ENCODE data around the gene ADGRL3. TPM values are rescaled to one million over a fixed set of nuclear protein-coding genes. Genes with fewer than 3 reads are reported as not detected.

ADGRL3 gene
- total RNA-seq, 1 experiment from 2014 or later = not detected

- Histone ChIP-seq H3K9me2 (replicated peaks; ENCODE audit: insufficient read depth, low read length) (no peaks in the 10 kb centered on the region), H3K27ac (ENCODE audit: low read length) (no peak overlapping the region), H3K27me3 (ENCODE audit: low read length) (no peaks in the 10 kb centered on the region), H2AFZ (ENCODE audit: low read length) (no peak overlapping the region), H3K9me3 (ENCODE audit: low read length) (peaks cover 34% of the 10 kb centered on the region), H3K9ac (ENCODE audit: low read length) (no peak overlapping the region), H3K4me3 (ENCODE audit: low read length) (no peak overlapping the region), H3K36me3 (ENCODE audit: insufficient read depth, low read length) (no peaks in the 10 kb centered on the region), H3K4me1 (ENCODE audit: low read length) (no peaks in the 10 kb centered on the region), H3K4me2 (ENCODE audit: low read depth, low read length, poor library complexity, severe bottlenecking) (no peak overlapping the region), H3K79me2 (ENCODE audit: low read length) (no peaks in the 10 kb centered on the region), H4K20me1 (ENCODE audit: insufficient read depth, low read depth, low read length) (no peaks in the 10 kb centered on the region)
- DNase-seq = no peak
Observed at GRCh38 chr4:61319156-61319555, 119.0 kb downstream of the ADGRL3 start.

DNA sequence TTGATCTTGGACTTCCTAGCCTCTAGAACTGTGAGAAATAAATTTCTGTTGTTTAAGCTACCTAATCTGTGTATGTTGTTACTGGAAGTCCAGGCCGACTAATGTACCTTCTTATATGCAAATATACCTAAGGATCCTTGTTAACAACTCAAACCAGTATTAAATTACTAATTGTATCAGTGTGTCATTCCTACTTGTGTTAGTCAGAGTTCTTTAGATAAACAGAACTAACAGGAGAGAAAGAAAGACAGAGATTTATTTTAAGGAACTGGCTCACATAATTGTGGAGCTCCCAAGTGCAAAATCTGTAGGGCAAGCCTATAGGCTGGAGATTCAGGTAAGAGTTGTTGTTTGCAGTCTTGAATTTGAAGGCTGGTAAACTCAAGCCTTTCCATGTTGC lies 120.0 kb downstream of the ADGRL3 start:
- Histone ChIP-seq H3K27me3 (ENCODE audit: low read length) (no peaks in the 10 kb centered on the region), H3K4me2 (ENCODE audit: low read depth, low read length, poor library complexity, severe bottlenecking) (no peak overlapping the region), H3K79me2 (ENCODE audit: low read length) (no peaks in the 10 kb centered on the region), H3K27ac (ENCODE audit: low read length) (no peak overlapping the region), H3K4me1 (ENCODE audit: low read length) (no peaks in the 10 kb centered on the region), H3K9ac (ENCODE audit: low read length) (no peak overlapping the region), H2AFZ (ENCODE audit: low read length) (no peak overlapping the region), H4K20me1 (ENCODE audit: insufficient read depth, low read depth, low read length) (no peaks in the 10 kb centered on the region), H3K4me3 (ENCODE audit: low read length) (no peak overlapping the region), H3K9me3 (ENCODE audit: low read length) (peaks cover 25% of the 10 kb centered on the region), H3K36me3 (ENCODE audit: insufficient read depth, low read length) (no peaks in the 10 kb centered on the region), H3K9me2 (replicated peaks; ENCODE audit: insufficient read depth, low read length) (no peaks in the 10 kb centered on the region)
- DNase-seq = no peak

DNA sequence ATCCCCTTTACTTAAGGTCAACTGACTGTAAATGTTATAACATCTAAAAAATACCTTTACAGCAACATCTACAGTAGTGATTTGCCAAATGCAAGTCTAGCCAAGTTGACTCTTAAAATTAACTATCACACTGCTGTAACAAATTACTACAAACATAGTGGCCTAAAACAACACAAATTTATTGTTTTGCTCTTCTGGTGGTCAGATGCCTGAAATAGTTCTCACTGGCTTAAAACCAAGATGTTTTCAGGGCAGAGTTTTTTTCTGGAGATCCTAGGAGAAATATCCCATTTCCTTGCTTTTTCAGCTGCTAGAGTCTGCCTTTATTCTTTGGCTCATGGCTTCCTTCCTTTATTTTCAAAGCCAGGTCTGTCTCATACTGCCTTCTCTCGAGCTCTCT lies 120.5 kb downstream of the ADGRL3 start:
- no peak overlapping the region for H3K4me3 ChIP-seq (ENCODE audit: low read length)
- H3K4me1 ChIP-seq (ENCODE audit: low read length) = no peaks in the 10 kb centered on the region
- H3K4me2 ChIP-seq (ENCODE audit: low read depth, low read length, poor library complexity, severe bottlenecking) = no peak overlapping the region
- H3K9me3 ChIP-seq (ENCODE audit: low read length) = peaks cover 23% of the 10 kb centered on the region
- H3K9me2 ChIP-seq (replicated peaks; ENCODE audit: insufficient read depth, low read length) = no peaks in the 10 kb centered on the region
- H3K36me3 ChIP-seq (ENCODE audit: insufficient read depth, low read length) = no peaks in the 10 kb centered on the region
- H2AFZ ChIP-seq (ENCODE audit: low read length) = no peak overlapping the region
- H3K27me3 ChIP-seq (ENCODE audit: low read length) = no peaks in the 10 kb centered on the region
- no peaks in the 10 kb centered on the region for H4K20me1 ChIP-seq (ENCODE audit: insufficient read depth, low read depth, low read length)
- no peak overlapping the region for H3K27ac ChIP-seq (ENCODE audit: low read length)
- DNase-seq = no peak
- no peaks in the 10 kb centered on the region for H3K79me2 ChIP-seq (ENCODE audit: low read length)
- H3K9ac ChIP-seq (ENCODE audit: low read length) = no peak overlapping the region

DNA sequence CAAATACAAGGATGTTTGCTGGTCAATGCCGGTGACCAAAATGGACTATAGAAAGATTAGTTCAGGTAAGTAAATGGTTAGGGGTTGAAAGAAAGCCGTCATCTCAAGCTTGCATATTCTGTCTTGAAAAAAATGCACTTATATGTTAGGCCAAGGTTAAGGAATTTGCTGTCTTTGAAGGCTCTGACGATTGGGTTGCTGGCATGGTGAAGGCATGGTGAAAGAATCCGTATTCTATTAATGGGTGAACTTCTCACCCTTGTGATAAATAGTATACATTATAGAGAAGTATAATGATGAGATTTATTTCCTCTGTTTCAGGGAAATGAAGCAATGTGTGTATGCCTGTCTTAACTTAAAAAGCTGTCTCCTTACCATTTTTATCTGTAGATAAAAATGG lies 132.6 kb downstream of the ADGRL3 start:
- DNase-seq = no peak
- no peak overlapping the region for H3K4me3 ChIP-seq (ENCODE audit: low read length)

DNA sequence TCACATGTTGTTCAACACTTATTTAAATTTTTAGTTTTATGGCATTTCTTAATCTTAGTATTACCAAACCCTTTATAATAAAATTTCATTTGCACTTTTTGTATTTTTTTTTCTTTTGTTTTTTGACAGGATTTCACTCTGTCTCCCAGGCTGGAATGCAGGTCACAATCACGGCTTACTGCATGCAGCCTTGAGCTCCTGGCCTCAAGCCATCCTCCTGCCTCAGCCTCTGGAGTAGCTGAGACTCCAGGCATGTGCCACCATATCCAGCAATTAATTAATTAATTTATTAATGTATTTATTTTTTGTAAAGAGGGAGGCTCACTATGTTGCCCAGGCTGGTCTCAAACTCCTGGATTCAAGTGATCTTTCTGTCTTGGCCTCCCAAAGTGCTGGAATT lies 133.4 kb downstream of the ADGRL3 start:
- Histone ChIP-seq H3K79me2 (ENCODE audit: low read length) (no peaks in the 10 kb centered on the region), H3K4me1 (ENCODE audit: low read length) (no peaks in the 10 kb centered on the region), H3K9me2 (replicated peaks; ENCODE audit: insufficient read depth, low read length) (no peaks in the 10 kb centered on the region), H2AFZ (ENCODE audit: low read length) (no peak overlapping the region), H4K20me1 (ENCODE audit: insufficient read depth, low read depth, low read length) (no peaks in the 10 kb centered on the region), H3K9me3 (ENCODE audit: low read length) (peaks cover 27% of the 10 kb centered on the region), H3K27me3 (ENCODE audit: low read length) (no peaks in the 10 kb centered on the region), H3K27ac (ENCODE audit: low read length) (no peak overlapping the region), H3K4me3 (ENCODE audit: low read length) (no peak overlapping the region), H3K4me2 (ENCODE audit: low read depth, low read length, poor library complexity, severe bottlenecking) (no peak overlapping the region), H3K9ac (ENCODE audit: low read length) (no peak overlapping the region), H3K36me3 (ENCODE audit: insufficient read depth, low read length) (no peaks in the 10 kb centered on the region)
- no peak for DNase-seq

More for the DNA sequence above, 132.6 kb downstream of the ADGRL3 start:
- H3K9me3 ChIP-seq (ENCODE audit: low read length) = peaks cover 33% of the 10 kb centered on the region
- H3K79me2 ChIP-seq (ENCODE audit: low read length) = no peaks in the 10 kb centered on the region
- H3K9me2 ChIP-seq (replicated peaks; ENCODE audit: insufficient read depth, low read length) = no peaks in the 10 kb centered on the region
- no peaks in the 10 kb centered on the region for H3K36me3 ChIP-seq (ENCODE audit: insufficient read depth, low read length)
- no peak overlapping the region for H3K27ac ChIP-seq (ENCODE audit: low read length)
- no peak overlapping the region for H3K4me2 ChIP-seq (ENCODE audit: low read depth, low read length, poor library complexity, severe bottlenecking)
- H4K20me1 ChIP-seq (ENCODE audit: insufficient read depth, low read depth, low read length) = no peaks in the 10 kb centered on the region
- no peaks in the 10 kb centered on the region for H3K4me1 ChIP-seq (ENCODE audit: low read length)
- no peak overlapping the region for H3K9ac ChIP-seq (ENCODE audit: low read length)
- no peak overlapping the region for H2AFZ ChIP-seq (ENCODE audit: low read length)
- H3K27me3 ChIP-seq (ENCODE audit: low read length) = no peaks in the 10 kb centered on the region

- H3K9me2 ChIP-seq (replicated peaks; ENCODE audit: insufficient read depth, low read length) = no peaks in the 10 kb centered on the region
- H4K20me1 ChIP-seq (ENCODE audit: insufficient read depth, low read depth, low read length) = no peaks in the 10 kb centered on the region
- no peak overlapping the region for H3K4me2 ChIP-seq (ENCODE audit: low read depth, low read length, poor library complexity, severe bottlenecking)
- peaks cover 27% of the 10 kb centered on the region for H3K9me3 ChIP-seq (ENCODE audit: low read length)
- no peak overlapping the region for H3K4me3 ChIP-seq (ENCODE audit: low read length)
- H3K9ac ChIP-seq (ENCODE audit: low read length) = no peak overlapping the region
- H3K36me3 ChIP-seq (ENCODE audit: insufficient read depth, low read length) = no peaks in the 10 kb centered on the region
- no peak for DNase-seq
- H3K27me3 ChIP-seq (ENCODE audit: low read length) = no peaks in the 10 kb centered on the region
- no peaks in the 10 kb centered on the region for H3K4me1 ChIP-seq (ENCODE audit: low read length)
- no peaks in the 10 kb centered on the region for H3K79me2 ChIP-seq (ENCODE audit: low read length)
- no peak overlapping the region for H2AFZ ChIP-seq (ENCODE audit: low read length)
- H3K27ac ChIP-seq (ENCODE audit: low read length) = no peak overlapping the region
Observed at GRCh38 chr4:61335241-61335763, 135.2 kb downstream of the ADGRL3 start.

DNA sequence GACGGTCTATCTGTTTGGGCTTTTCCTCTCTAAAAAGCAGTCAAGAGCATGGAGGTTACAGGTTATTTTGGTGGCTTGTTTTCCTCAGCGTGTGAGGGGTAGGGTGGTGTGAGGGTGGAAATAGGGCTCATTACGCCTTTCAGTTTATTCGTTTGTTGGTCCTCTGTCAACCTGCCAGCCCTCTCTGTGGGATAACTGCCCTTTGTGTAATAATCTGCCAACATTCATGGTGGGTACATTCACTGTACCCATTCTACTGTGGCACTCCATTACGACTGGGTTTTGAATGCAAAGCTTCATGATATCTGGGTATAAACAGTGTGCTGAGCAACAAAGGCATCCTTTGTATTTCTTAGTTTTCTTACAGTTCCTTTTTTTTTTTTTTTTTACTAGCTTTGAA lies 136.4 kb downstream of the ADGRL3 start:
- H3K4me2 ChIP-seq (ENCODE audit: low read depth, low read length, poor library complexity, severe bottlenecking) = no peak overlapping the region
- no peak overlapping the region for H2AFZ ChIP-seq (ENCODE audit: low read length)
- H3K27me3 ChIP-seq (ENCODE audit: low read length) = no peaks in the 10 kb centered on the region
- no peak for DNase-seq
- H3K79me2 ChIP-seq (ENCODE audit: low read length) = no peaks in the 10 kb centered on the region
- H3K4me1 ChIP-seq (ENCODE audit: low read length) = no peaks in the 10 kb centered on the region
- no peaks in the 10 kb centered on the region for H3K36me3 ChIP-seq (ENCODE audit: insufficient read depth, low read length)
- H3K27ac ChIP-seq (ENCODE audit: low read length) = no peak overlapping the region
- no peaks in the 10 kb centered on the region for H3K9me2 ChIP-seq (replicated peaks; ENCODE audit: insufficient read depth, low read length)
- no peak overlapping the region for H3K4me3 ChIP-seq (ENCODE audit: low read length)
- H3K9ac ChIP-seq (ENCODE audit: low read length) = no peak overlapping the region
- no peaks in the 10 kb centered on the region for H4K20me1 ChIP-seq (ENCODE audit: insufficient read depth, low read depth, low read length)
- peaks cover 27% of the 10 kb centered on the region for H3K9me3 ChIP-seq (ENCODE audit: low read length)

DNA sequence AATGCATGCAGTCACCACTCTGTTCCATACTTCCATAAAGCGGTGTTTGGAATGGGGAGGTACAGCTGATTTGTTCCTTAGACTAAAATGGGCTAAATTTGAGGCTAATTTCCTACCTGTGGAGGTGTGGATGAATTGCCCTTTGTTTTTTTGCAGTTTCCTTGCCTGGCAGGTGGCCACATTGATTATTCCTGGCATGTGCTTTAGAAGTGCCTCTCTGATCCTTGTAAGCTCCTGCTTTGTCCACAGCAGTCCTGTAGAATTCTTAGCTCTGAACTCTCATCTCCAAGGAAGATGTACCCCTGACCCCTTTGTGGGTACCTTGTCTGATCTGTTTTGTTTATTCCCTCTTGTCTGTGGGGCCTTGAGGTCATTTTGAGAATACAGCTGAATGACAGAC lies 136.8 kb downstream of the ADGRL3 start:
- no peaks in the 10 kb centered on the region for H3K27me3 ChIP-seq (ENCODE audit: low read length)
- H2AFZ ChIP-seq (ENCODE audit: low read length) = no peak overlapping the region
- no peaks in the 10 kb centered on the region for H3K79me2 ChIP-seq (ENCODE audit: low read length)
- no peaks in the 10 kb centered on the region for H4K20me1 ChIP-seq (ENCODE audit: insufficient read depth, low read depth, low read length)
- H3K36me3 ChIP-seq (ENCODE audit: insufficient read depth, low read length) = no peaks in the 10 kb centered on the region
- H3K4me3 ChIP-seq (ENCODE audit: low read length) = no peak overlapping the region
- H3K9me3 ChIP-seq (ENCODE audit: low read length) = peaks cover 27% of the 10 kb centered on the region
- no peak for DNase-seq
- H3K27ac ChIP-seq (ENCODE audit: low read length) = no peak overlapping the region
- H3K4me2 ChIP-seq (ENCODE audit: low read depth, low read length, poor library complexity, severe bottlenecking) = no peak overlapping the region
- H3K9me2 ChIP-seq (replicated peaks; ENCODE audit: insufficient read depth, low read length) = no peaks in the 10 kb centered on the region
- no peak overlapping the region for H3K9ac ChIP-seq (ENCODE audit: low read length)
- H3K4me1 ChIP-seq (ENCODE audit: low read length) = no peaks in the 10 kb centered on the region

DNA sequence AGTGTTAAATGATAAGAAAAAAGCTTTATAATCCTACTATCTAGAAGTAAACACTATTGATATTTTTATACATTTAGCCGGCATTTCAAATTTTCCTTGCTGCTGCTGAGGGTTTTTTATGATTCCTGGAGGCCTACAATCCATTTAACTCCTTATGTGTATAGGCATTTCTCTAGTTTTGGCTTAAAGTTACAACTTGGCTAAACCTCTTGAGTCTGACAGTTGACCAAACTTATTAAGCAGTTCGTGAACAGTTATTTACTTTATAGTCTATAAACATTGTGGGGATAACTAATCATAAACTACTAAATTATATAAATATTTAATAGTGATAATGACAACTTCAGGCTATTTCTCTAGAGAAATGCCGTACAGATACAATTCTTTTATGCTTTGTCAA lies 141.9 kb downstream of the ADGRL3 start:
- peaks cover 31% of the 10 kb centered on the region for H3K9me3 ChIP-seq (ENCODE audit: low read length)
- no peaks in the 10 kb centered on the region for H3K36me3 ChIP-seq (ENCODE audit: insufficient read depth, low read length)
- H3K4me2 ChIP-seq (ENCODE audit: low read depth, low read length, poor library complexity, severe bottlenecking) = no peak overlapping the region
- no peaks in the 10 kb centered on the region for H3K9me2 ChIP-seq (replicated peaks; ENCODE audit: insufficient read depth, low read length)
- no peaks in the 10 kb centered on the region for H4K20me1 ChIP-seq (ENCODE audit: insufficient read depth, low read depth, low read length)
- no peak overlapping the region for H3K9ac ChIP-seq (ENCODE audit: low read length)
- H3K27me3 ChIP-seq (ENCODE audit: low read length) = no peaks in the 10 kb centered on the region
- no peak for DNase-seq
- no peak overlapping the region for H3K27ac ChIP-seq (ENCODE audit: low read length)
- H3K4me1 ChIP-seq (ENCODE audit: low read length) = no peaks in the 10 kb centered on the region
- H3K4me3 ChIP-seq (ENCODE audit: low read length) = no peak overlapping the region
- H2AFZ ChIP-seq (ENCODE audit: low read length) = no peak overlapping the region
- H3K79me2 ChIP-seq (ENCODE audit: low read length) = no peaks in the 10 kb centered on the region
